Adrenal gland (tissue), 12 donors: ENCODE data around the gene AHDC1. TPM values are rescaled to one million over a fixed set of nuclear protein-coding genes. Genes with fewer than 3 reads are reported as not detected.

Experiments
- DNase-seq, 7 donors: peaks; one replicate each; pipeline ENCODE4 v3.0.0-alpha.2; 2019 to 2020
- H3K27ac ChIP-seq, 5 donors: fragments of 200-600 bp; sonication (generic) in 4 of 5; 1 replicate in 3 of 5; 2 replicates in 2 of 5; pipeline versions ENCODE4 v1.5.1 to v1.8.0; 2016 to 2020; ENCODE audit warnings: mild to moderate bottlenecking in 1 of 5
- H3K27me3 ChIP-seq: fragments of 200-600 bp; 2 replicates; pipeline ENCODE4 v1.8.0; 2021
- H3K36me3 ChIP-seq, 2 donors: fragments of 200-600 bp; replicated peaks in 1 of 2; 1 replicate in 1 of 2; 2 replicates in 1 of 2; pipeline versions ENCODE4 v1.5.1 to v1.8.0; 2018 to 2022
- H3K4me1 ChIP-seq, 2 donors: fragments of 200-600 bp; replicated peaks in 1 of 2; 1 replicate in 1 of 2; 2 replicates in 1 of 2; pipeline versions ENCODE4 v1.5.1 to v1.8.0; 2018 to 2021
- H3K4me3 ChIP-seq, 4 donors: fragments of 200-600 bp; sonication (generic) in 3 of 4; one replicate each; pipeline ENCODE4 v1.5.1; 2016 to 2018
- H3K9me3 ChIP-seq, 3 donors: fragments of 200-600 bp; sonication (generic) in 1 of 3; replicated peaks in 1 of 3; 1 replicate in 2 of 3; 2 replicates in 1 of 3; pipeline versions ENCODE4 v1.5.1 to v1.8.0; 2016 to 2021
- POLR2A ChIP-seq, 2 donors: fragments of 450-650 bp; IDR thresholded peaks; one replicate each; pipeline ENCODE4 v1.6.1; 2017; ENCODE audit warnings: antibody characterized with exemption in 2 of 2, mild to moderate bottlenecking in 2 of 2, moderate library complexity in 1 of 2
- WGBS, 4 donors: extraction: QIAGEN DNeasy Blood & Tissue Kit in 2 of 4; methylation state at CpG; one replicate each; pipeline versions ENCODE4 v1.1.5 to v1.1.7; 2013 to 2017; 5-methylcytosine and 5-hydroxymethylcytosine counted together
- intact Hi-C, 2 donors: fragments of 100-400 bp; cut with DNase I; formaldehyde crosslinking; loops; one replicate each; pipeline versions ENCODE4 v1.14.1 to v1.15.0; 2022 to 2023
- polyA plus RNA-seq, 3 donors: library from polyadenylated mRNA; stranded (reverse); fragments of 200-250 nt in 2 of 3; fragments of 350-450 nt in 1 of 3; fragmentation: Illumina TruSeq in 1 of 3; extraction: RNeasy Lipid Tissue Mini Kit (QIAGEN cat#74804) in 1 of 3; gene quantifications; one replicate each; pipeline ENCODE4 v1.2.3, GENCODE V29; 2013 to 2014
- total RNA-seq, 9 donors: library from RNA; depleted of rRNA in 4 of 9; stranded (reverse); fragments of >200 nt in 4 of 9; fragments of 120-200 nt in 1 of 9; fragmentation: NEBNext Ultra II Directional in 1 of 9; extraction: Animal tissue kit (Norgen Biotek cat#: 25700) in 1 of 9; gene quantifications; one replicate each; pipeline versions ENCODE4 v1.1.0 to v1.2.4, GENCODE V29; 2013 to 2023
- TF ChIP-seq, protein P1 (sequence below), 6 experiments: fragments of 450-650 bp in 4 of 6; fragments of 200-600 bp in 2 of 6; sonication (generic) in 1 of 6; IDR thresholded peaks; 1 replicate in 5 of 6; 2 replicates in 1 of 6; pipeline versions ENCODE4 v1.5.1 to v1.8.0; 2016 to 2021; ENCODE audit warnings: antibody characterized with exemption in 6 of 6, mild to moderate bottlenecking in 2 of 6, moderate library complexity in 1 of 6
- donor health status: healthy with polysubstance abuse.
- donor health status: Bipolar disorder and iron deficiency.
- donor health status: DM: yes; HTN: yes; CAD: no.
- donor health status: DM: no; HTN: no; CAD: no.
- donor health status: DM: no; HTN: no; CAD: no.
- donor health status: DM: yes; HTN: yes; CAD: no.

The AHDC1 gene
- total and polyA plus RNA-seq, 12 donors, result 10.4 to 111 (median 61.3) TPM

- H3K27me3 ChIP-seq, result no peaks in the 10 kb centered on the region
- no peaks in the 10 kb centered on the region for H3K9me3 ChIP-seq
- H3K27ac ChIP-seq, result peak overlapping the region in 3 of 5 donors; percentile 16 to 62 (median 25)
- H3K4me3 ChIP-seq, result no peak overlapping the region
- no peaks in the 10 kb centered on the region for H3K36me3 ChIP-seq
- intact Hi-C loops, result no loop called here
- H3K4me1 ChIP-seq, result peaks cover 55 to 91% of the 10 kb centered on the region in 2 donors
- no peak for TF ChIP-seq POLR2A (IDR thresholded peaks at IDR 0.05)
- TF ChIP-seq, protein P1, sequence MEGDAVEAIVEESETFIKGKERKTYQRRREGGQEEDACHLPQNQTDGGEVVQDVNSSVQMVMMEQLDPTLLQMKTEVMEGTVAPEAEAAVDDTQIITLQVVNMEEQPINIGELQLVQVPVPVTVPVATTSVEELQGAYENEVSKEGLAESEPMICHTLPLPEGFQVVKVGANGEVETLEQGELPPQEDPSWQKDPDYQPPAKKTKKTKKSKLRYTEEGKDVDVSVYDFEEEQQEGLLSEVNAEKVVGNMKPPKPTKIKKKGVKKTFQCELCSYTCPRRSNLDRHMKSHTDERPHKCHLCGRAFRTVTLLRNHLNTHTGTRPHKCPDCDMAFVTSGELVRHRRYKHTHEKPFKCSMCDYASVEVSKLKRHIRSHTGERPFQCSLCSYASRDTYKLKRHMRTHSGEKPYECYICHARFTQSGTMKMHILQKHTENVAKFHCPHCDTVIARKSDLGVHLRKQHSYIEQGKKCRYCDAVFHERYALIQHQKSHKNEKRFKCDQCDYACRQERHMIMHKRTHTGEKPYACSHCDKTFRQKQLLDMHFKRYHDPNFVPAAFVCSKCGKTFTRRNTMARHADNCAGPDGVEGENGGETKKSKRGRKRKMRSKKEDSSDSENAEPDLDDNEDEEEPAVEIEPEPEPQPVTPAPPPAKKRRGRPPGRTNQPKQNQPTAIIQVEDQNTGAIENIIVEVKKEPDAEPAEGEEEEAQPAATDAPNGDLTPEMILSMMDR (IDR thresholded peaks at IDR 0.05), result peak in 1 of 6 experiments; percentile 11
- peak in 2 of 7 donors; percentile 22 to 35 for DNase-seq
- WGBS, 4 donors, result 62 to 69% (median 65%) methylated on average over 23 to 31 of the region's 31 CpGs
Measured at GRCh38 chr1:27522432-27523336, 81.3 kb downstream of the AHDC1 start.

DNA sequence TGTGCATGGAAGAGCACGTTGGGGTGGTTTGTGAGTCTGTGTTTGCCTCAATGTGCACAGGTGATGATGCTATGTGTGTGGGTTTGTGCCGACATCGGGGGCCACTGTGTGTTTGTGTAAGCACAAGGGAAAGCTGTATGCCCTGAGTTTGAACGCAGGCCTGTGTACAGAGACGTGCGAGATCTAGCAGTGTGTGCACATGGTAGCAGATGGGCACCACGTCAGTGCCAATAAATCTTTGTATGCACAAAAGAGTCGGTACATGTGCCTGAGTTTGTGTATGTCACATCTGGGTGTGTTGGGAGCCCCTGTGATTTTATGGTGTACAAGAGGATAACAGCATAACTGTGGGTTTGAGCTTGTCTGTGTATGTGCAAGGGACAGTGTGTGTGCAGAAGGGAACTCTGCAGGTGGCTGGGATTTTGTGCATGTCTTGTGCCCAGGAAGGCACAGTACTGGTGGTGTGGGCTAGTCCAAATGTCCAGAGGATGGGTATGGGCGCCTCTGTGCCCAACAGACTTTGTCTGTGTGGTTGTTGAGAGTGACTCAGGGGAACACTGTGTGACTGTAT is 82.0 kb downstream of the AHDC1 start:
- Histone ChIP-seq H3K27ac (peak overlapping the region in 3 of 5 donors; percentile 43 to 90 (median 90)), H3K36me3 (no peaks in the 10 kb centered on the region), H3K9me3 (no peaks in the 10 kb centered on the region), H3K4me3 (no peak overlapping the region), H3K4me1 (peaks cover 47 to 85% of the 10 kb centered on the region in 2 donors), H3K27me3 (no peaks in the 10 kb centered on the region)
- TF ChIP-seq, protein P1 (IDR thresholded peaks at IDR 0.05), result no peak
- no peak for TF ChIP-seq POLR2A (IDR thresholded peaks at IDR 0.05)
- WGBS, 4 donors, result 55 to 67% (median 59%) methylated on average over 8 to 9 of the region's 9 CpGs
- peak in 1 of 7 donors; percentile 15 for DNase-seq
- intact Hi-C loops, result no loop called here

DNA sequence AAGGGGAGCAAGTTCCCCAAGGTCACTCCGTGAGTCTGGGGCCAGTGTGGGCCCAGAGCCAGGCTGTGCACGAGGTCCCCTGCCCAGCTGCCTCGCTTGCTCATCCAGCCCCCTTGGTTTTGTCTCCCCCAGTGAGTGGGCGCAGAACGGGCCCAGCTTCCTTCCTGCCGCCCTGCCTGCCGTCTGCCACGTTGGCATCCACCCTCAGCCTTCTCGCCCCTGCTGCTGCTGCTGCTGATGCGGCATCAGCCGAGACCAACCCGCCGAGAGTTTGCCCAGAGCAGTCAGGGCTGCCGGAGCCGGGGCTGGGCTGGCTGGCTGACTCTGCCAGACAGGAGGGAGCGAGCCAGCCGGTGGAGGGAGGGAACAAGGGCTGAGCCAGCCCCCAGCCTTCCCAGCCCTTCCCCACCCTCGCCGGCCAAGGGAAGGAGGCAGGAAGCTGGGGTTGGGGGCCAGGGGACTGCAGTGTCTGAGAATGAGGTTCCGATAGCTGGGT is 82.6 kb downstream of the AHDC1 start:
- no peaks in the 10 kb centered on the region for H3K9me3 ChIP-seq
- H3K4me3 ChIP-seq, result peak overlapping the region in 1 of 4 donors; percentile 19
- peak in 5 of 7 donors; percentile 45 to 65 (median 60) for DNase-seq
- no peaks in the 10 kb centered on the region for H3K36me3 ChIP-seq
- intact Hi-C loops, result no loop called here
- WGBS, 4 donors, result 11 to 27% (median 19%) methylated on average over 13 to 20 of the region's 20 CpGs
- H3K27ac ChIP-seq, result peak overlapping the region in 4 of 5 donors; percentile 13 to 90 (median 66)
- no peak for TF ChIP-seq POLR2A (IDR thresholded peaks at IDR 0.05)
- TF ChIP-seq, protein P1 (IDR thresholded peaks at IDR 0.05), result no peak
- H3K27me3 ChIP-seq, result no peaks in the 10 kb centered on the region
- peaks cover 42 to 82% of the 10 kb centered on the region in 2 donors for H3K4me1 ChIP-seq

- WGBS, 4 donors, result 61 to 67% (median 62%) methylated on average over 4 of the region's 4 CpGs; no CpG with 5 or more reads in 1 of the 4 donors
- peak in 1 of 7 donors; percentile 24 for DNase-seq
- intact Hi-C loops, result no loop called here
Measured at GRCh38 chr1:27520651-27521050, 83.3 kb downstream of the AHDC1 start.

More at GRCh38 chr1:27520651-27521050, 83.3 kb downstream of the AHDC1 start:
- TF ChIP-seq, protein P1 (IDR thresholded peaks at IDR 0.05), result no peak
- no peak for TF ChIP-seq POLR2A (IDR thresholded peaks at IDR 0.05)
- Histone ChIP-seq H3K4me3 (no peak overlapping the region), H3K27me3 (no peaks in the 10 kb centered on the region), H3K9me3 (no peaks in the 10 kb centered on the region), H3K4me1 (peaks cover 37 to 74% of the 10 kb centered on the region in 2 donors), H3K36me3 (no peaks in the 10 kb centered on the region), H3K27ac (peak overlapping the region in 3 of 5 donors; percentile 43 to 90 (median 90))
